Karpas-422 (cell line): Measurements from ENCODE around the gene IL18RAP. TPM values are rescaled to one million over a fixed set of nuclear protein-coding genes. Genes with fewer than 3 reads are reported as not detected.

Source experiments
- DNase-seq: peaks from one replicate; pipeline ENCODE4 v3.0.0-alpha.2; 2015
- H2AFZ ChIP-seq: fragments of 200-600 bp; sonication (generic); 2 replicates; pipeline ENCODE4 v1.6.1; 2014; ENCODE audit warnings: antibody characterized with exemption, low read length, mixed read lengths
- H3K27ac ChIP-seq: fragments of 200-600 bp; sonication (generic); 2 replicates; pipeline ENCODE4 v1.5.1; 2014; ENCODE audit warnings: mild to moderate bottlenecking, low read length, moderate library complexity
- H3K27me3 ChIP-seq: fragments of 200-600 bp; sonication (generic); 2 replicates; pipeline ENCODE4 v1.6.1; 2014; ENCODE audit warnings: low read length, mixed read lengths
- H3K36me3 ChIP-seq: fragments of 200-600 bp; sonication (generic); 2 replicates; pipeline ENCODE4 v1.6.1; 2014; ENCODE audit warnings: low read length, mixed read lengths; ENCODE audit not compliant: insufficient read depth
- H3K4me1 ChIP-seq: fragments of 200-600 bp; sonication (generic); 2 replicates; pipeline ENCODE4 v1.6.1; 2014; ENCODE audit warnings: mild to moderate bottlenecking, low read length, mixed read lengths
- H3K4me2 ChIP-seq: fragments of 200-600 bp; sonication (generic); 2 replicates; pipeline ENCODE4 v1.6.1; 2014; ENCODE audit warnings: low read length, low read depth, mild to moderate bottlenecking; ENCODE audit not compliant: poor library complexity, severe bottlenecking
- H3K4me3 ChIP-seq: fragments of 200-600 bp; sonication (generic); 2 replicates; pipeline ENCODE4 v1.5.1; 2014; ENCODE audit warnings: mild to moderate bottlenecking, antibody characterized with exemption, low read length, mixed read lengths
- H3K79me2 ChIP-seq: fragments of 200-600 bp; sonication (generic); 2 replicates; pipeline ENCODE4 v1.6.1; 2014; ENCODE audit warnings: mild to moderate bottlenecking, low read length, mixed read lengths
- H3K9ac ChIP-seq: fragments of 200-600 bp; sonication (generic); 2 replicates; pipeline ENCODE4 v1.6.0; 2014; ENCODE audit warnings: low read length
- H3K9me2 ChIP-seq: fragments of 200-600 bp; sonication (generic), shearing (Covaris generic); replicated peaks from 2 replicates; pipeline ENCODE4 v1.6.0; 2014; ENCODE audit warnings: mild to moderate bottlenecking, low read length, moderate library complexity; ENCODE audit not compliant: insufficient read depth
- H3K9me3 ChIP-seq: fragments of 300-700, 200-600 bp; sonication (generic); 2 replicates; pipeline ENCODE4 v1.6.1; 2014; ENCODE audit warnings: low read length, mixed read lengths
- H4K20me1 ChIP-seq: fragments of 200-600 bp; sonication (generic); 2 replicates; pipeline ENCODE4 v1.6.1; 2014; ENCODE audit warnings: mild to moderate bottlenecking, antibody characterized with exemption, low read length, low read depth; ENCODE audit not compliant: insufficient read depth
- total RNA-seq: library from RNA; depleted of rRNA; stranded (reverse); fragments of >200 nt; shearing (Covaris generic); gene quantifications from 2 replicates; pipeline ENCODE4 v1.2.3, GENCODE V29; 2014; ENCODE audit warnings: low replicate concordance

Gene IL18RAP
- total RNA-seq, 1 experiment from 2014 or later = 4.4 TPM

DNA sequence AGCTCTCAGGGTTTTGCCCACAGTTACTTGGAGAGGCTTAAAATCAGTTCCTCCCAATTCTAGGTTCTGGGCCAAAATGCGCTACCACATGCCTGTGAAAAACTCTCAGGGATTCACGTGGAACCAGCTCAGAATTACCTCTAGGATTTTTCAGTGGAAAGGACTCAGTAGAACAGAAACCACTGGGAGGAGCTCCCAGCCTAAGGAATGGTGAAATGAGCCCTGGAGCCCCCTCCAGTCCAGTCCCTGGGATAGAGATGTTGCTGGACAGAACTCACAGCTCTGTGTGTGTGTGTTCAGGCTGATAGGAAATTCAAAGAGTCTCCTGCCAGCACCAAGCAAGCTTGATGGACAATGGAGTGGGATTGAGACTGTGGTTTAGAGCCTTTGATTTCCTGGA is 29.0 kb downstream of the IL18RAP start:
- Histone ChIP-seq H3K9me2 (no peaks in the 10 kb centered on the region), H3K4me3 (no peak overlapping the region), H3K4me1 (no peaks in the 10 kb centered on the region), H4K20me1 (no peaks in the 10 kb centered on the region), H3K36me3 (no peaks in the 10 kb centered on the region), H3K27me3 (no peaks in the 10 kb centered on the region), H3K4me2 (no peak overlapping the region), H3K27ac (no peak overlapping the region), H2AFZ (no peak overlapping the region), H3K79me2 (no peaks in the 10 kb centered on the region), H3K9ac (no peak overlapping the region), H3K9me3 (no peaks in the 10 kb centered on the region)
- DNase-seq = no peak

- DNase-seq = no peak
- Histone ChIP-seq H3K4me2 (no peak overlapping the region), H4K20me1 (no peaks in the 10 kb centered on the region), H2AFZ (no peak overlapping the region), H3K79me2 (no peaks in the 10 kb centered on the region), H3K36me3 (no peaks in the 10 kb centered on the region), H3K4me3 (no peak overlapping the region), H3K4me1 (no peaks in the 10 kb centered on the region), H3K9me2 (no peaks in the 10 kb centered on the region), H3K9ac (no peak overlapping the region), H3K27ac (no peak overlapping the region), H3K9me3 (no peaks in the 10 kb centered on the region), H3K27me3 (no peaks in the 10 kb centered on the region)
Measured at GRCh38 chr2:102453501-102453900, 30.5 kb downstream of the IL18RAP start.

- DNase-seq = no peak
- no peak overlapping the region for H3K9ac ChIP-seq
- no peak overlapping the region for H2AFZ ChIP-seq
- no peak overlapping the region for H3K4me2 ChIP-seq
- no peaks in the 10 kb centered on the region for H3K9me2 ChIP-seq
- no peaks in the 10 kb centered on the region for H3K9me3 ChIP-seq
- H3K4me1 ChIP-seq = no peaks in the 10 kb centered on the region
- H3K36me3 ChIP-seq = no peaks in the 10 kb centered on the region
- no peak overlapping the region for H3K27ac ChIP-seq
- no peaks in the 10 kb centered on the region for H4K20me1 ChIP-seq
- no peaks in the 10 kb centered on the region for H3K79me2 ChIP-seq
- no peak overlapping the region for H3K4me3 ChIP-seq
- H3K27me3 ChIP-seq = no peaks in the 10 kb centered on the region
Measured at GRCh38 chr2:102455061-102455670, 32.2 kb downstream of the IL18RAP start.

DNA sequence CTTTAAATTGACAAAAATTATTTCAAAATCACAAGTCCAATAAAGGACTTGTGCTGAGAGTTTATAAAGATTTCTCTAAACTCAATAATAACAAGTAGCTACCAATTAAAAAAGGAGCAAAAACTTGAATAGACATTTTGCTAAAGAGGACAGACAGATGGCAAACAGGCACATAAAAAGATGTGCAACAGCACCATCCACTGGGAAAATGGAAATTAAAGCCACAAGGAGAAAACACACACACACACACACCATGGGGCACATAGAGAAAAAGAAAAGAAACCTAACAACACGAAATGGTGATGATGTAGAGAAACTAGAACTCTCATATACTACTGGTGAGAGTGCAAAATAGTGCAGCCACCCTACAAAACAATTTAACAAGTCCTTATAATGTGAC is 37.5 kb downstream of the IL18RAP start:
- Histone ChIP-seq H3K4me2 (no peak overlapping the region), H3K9me2 (no peaks in the 10 kb centered on the region), H4K20me1 (no peaks in the 10 kb centered on the region), H3K27ac (no peak overlapping the region), H2AFZ (no peak overlapping the region), H3K9ac (no peak overlapping the region), H3K79me2 (no peaks in the 10 kb centered on the region), H3K4me1 (no peaks in the 10 kb centered on the region), H3K27me3 (no peaks in the 10 kb centered on the region), H3K4me3 (no peak overlapping the region), H3K9me3 (no peaks in the 10 kb centered on the region), H3K36me3 (no peaks in the 10 kb centered on the region)
- no peak for DNase-seq

GRCh38 chr2:102461188-102461587 is 38.2 kb downstream of the IL18RAP start:
- H3K4me1 ChIP-seq = no peaks in the 10 kb centered on the region
- H3K9ac ChIP-seq = no peak overlapping the region
- no peaks in the 10 kb centered on the region for H3K36me3 ChIP-seq
- no peak overlapping the region for H2AFZ ChIP-seq
- H3K27ac ChIP-seq = no peak overlapping the region
- no peak overlapping the region for H3K4me3 ChIP-seq
- DNase-seq = no peak
- no peaks in the 10 kb centered on the region for H4K20me1 ChIP-seq
- no peak overlapping the region for H3K4me2 ChIP-seq
- H3K9me2 ChIP-seq = no peaks in the 10 kb centered on the region
- no peaks in the 10 kb centered on the region for H3K27me3 ChIP-seq
- H3K9me3 ChIP-seq = no peaks in the 10 kb centered on the region
- H3K79me2 ChIP-seq = no peaks in the 10 kb centered on the region

- Histone ChIP-seq H3K9me2 (no peaks in the 10 kb centered on the region), H2AFZ (no peak overlapping the region), H3K27ac (no peak overlapping the region), H3K4me3 (no peak overlapping the region), H3K9me3 (no peaks in the 10 kb centered on the region), H3K4me1 (no peaks in the 10 kb centered on the region), H3K27me3 (no peaks in the 10 kb centered on the region), H3K79me2 (no peaks in the 10 kb centered on the region), H3K9ac (no peak overlapping the region), H3K36me3 (no peaks in the 10 kb centered on the region), H3K4me2 (no peak overlapping the region), H4K20me1 (no peaks in the 10 kb centered on the region)
- DNase-seq = no peak
Measured at GRCh38 chr2:102463160-102463559, 40.2 kb downstream of the IL18RAP start.

DNA sequence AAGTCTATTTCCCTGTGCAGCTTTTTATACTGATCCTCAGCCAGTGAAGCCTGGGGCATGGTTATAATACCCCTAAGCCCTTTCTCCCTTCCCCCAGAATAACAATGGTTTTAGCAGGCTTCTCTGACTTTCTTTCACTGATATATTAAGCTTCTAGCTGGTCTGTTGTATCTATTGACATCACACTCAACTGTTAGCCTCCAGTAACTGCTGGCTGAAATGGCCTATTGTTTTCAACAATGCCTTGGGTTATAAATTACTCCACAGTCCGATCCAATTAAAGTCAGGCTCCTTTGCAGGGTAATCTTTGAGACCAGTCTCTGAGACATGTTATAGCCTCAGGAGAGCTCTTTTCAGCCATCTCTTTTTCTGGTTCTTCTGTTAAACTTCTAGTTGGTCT is 47.2 kb downstream of the IL18RAP start:
- H4K20me1 ChIP-seq = no peaks in the 10 kb centered on the region
- no peaks in the 10 kb centered on the region for H3K9me2 ChIP-seq
- DNase-seq = no peak
- no peaks in the 10 kb centered on the region for H3K79me2 ChIP-seq
- H3K9ac ChIP-seq = no peak overlapping the region
- H3K36me3 ChIP-seq = no peaks in the 10 kb centered on the region
- H3K27ac ChIP-seq = no peak overlapping the region
- H2AFZ ChIP-seq = no peak overlapping the region
- no peak overlapping the region for H3K4me2 ChIP-seq
- no peaks in the 10 kb centered on the region for H3K4me1 ChIP-seq
- H3K9me3 ChIP-seq = no peaks in the 10 kb centered on the region
- H3K27me3 ChIP-seq = no peaks in the 10 kb centered on the region
- H3K4me3 ChIP-seq = no peak overlapping the region

DNA sequence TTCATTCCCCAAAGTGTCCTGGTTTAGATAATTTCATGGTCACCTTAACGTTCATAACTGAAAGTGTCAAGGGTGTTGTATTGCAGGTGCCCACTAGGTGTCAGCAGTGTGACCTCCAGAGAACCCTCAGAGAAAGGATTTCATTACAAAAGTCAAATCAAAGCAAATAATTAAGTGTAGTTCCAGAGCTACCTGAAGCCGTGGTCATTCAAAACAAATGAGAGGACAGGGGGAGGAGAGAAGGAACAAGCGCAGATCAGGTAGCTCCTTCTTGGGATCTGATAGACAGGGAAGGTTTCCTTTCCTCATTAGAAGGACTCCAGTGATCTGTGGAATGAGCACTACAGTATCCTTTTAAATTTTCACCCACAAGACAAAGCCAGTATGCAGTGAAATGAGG is 50.1 kb downstream of the IL18RAP start, which contains the start of gene SLC9A4:
Gene SLC9A4, plus strand, starts transcription at position 207 of the 400 bp plus-strand sequence. CDS start 534 bp downstream, outside the sequence.
- Histone ChIP-seq H3K4me1 (no peaks in the 10 kb centered on the region), H3K27me3 (no peaks in the 10 kb centered on the region), H3K4me2 (no peak within 1 kb of the TSS), H4K20me1 (no peaks in the 10 kb centered on the region), H3K9me2 (no peaks in the 10 kb centered on the region), H3K4me3 (no peak within 1 kb of the TSS), H2AFZ (no peak within 1 kb of the TSS), H3K27ac (no peak within 1 kb of the TSS), H3K9ac (no peak within 1 kb of the TSS), H3K79me2 (no peaks in the 10 kb centered on the region), H3K36me3 (no peaks in the 10 kb centered on the region), H3K9me3 (no peaks in the 10 kb centered on the region)
- peak; percentile 78 for DNase-seq
